Neural progenitor cell (in vitro differentiated cells): ENCODE results near the gene CDKL4. TPM values are rescaled to one million over a fixed set of nuclear protein-coding genes. Genes with fewer than 3 reads are reported as not detected.
"Not testable (repeated sequence)": the region's sequence is repeated elsewhere in the genome, so short reads cannot be mapped to it uniquely, and the experiment has no call there.

Source experiments
- DNase-seq: peaks from one replicate; pipeline ENCODE4 v3.0.0-alpha.2; 2016; ENCODE audit warnings: low spot score
- H2AFZ ChIP-seq: fragments of 200-600 bp; sonication (generic); replicated peaks from 2 replicates; pipeline ENCODE4 v1.6.1; 2016; ENCODE audit warnings: antibody characterized with exemption
- H3F3A ChIP-seq: fragments of 200-600 bp; sonication (generic); 2 replicates; pipeline ENCODE4 v1.6.1; 2016; ENCODE audit warnings: antibody characterized with exemption, low read depth
- H3K27ac ChIP-seq: fragments of 200-600 bp; sonication (generic); 2 replicates; pipeline ENCODE4 v1.5.1; 2016; ENCODE audit warnings: mild to moderate bottlenecking
- H3K27me3 ChIP-seq: fragments of 200-600 bp; sonication (generic); 2 replicates; pipeline ENCODE4 v1.6.1; 2016; ENCODE audit warnings: mild to moderate bottlenecking, moderate library complexity
- H3K36me3 ChIP-seq: fragments of 200-600 bp; sonication (generic); 2 replicates; pipeline ENCODE4 v1.5.1; 2016
- H3K4me1 ChIP-seq: fragments of 200-600 bp; sonication (generic); 2 replicates; pipeline ENCODE4 v1.6.1; 2016; ENCODE audit warnings: mixed run types
- H3K4me2 ChIP-seq: fragments of 200-600 bp; sonication (generic); 2 replicates; pipeline ENCODE4 v1.6.1; 2016
- H3K4me3 ChIP-seq: fragments of 200-600 bp; sonication (generic); 2 replicates; pipeline ENCODE4 v1.5.1; 2016
- H3K79me2 ChIP-seq: fragments of 200-600 bp; sonication (generic); 2 replicates; pipeline ENCODE4 v1.6.1; 2016; ENCODE audit warnings: low read depth
- H3K9ac ChIP-seq: fragments of 200-600 bp; sonication (generic); 2 replicates; pipeline ENCODE4 v1.6.1; 2016
- H3K9me3 ChIP-seq: fragments of 200-600 bp; sonication (generic); 2 replicates; pipeline ENCODE4 v1.5.1; 2016; ENCODE audit warnings: low read depth
- H4K20me1 ChIP-seq: fragments of 200-600 bp; sonication (generic); 2 replicates; pipeline ENCODE4 v1.6.1; 2016; ENCODE audit warnings: low read depth
- H3K27ac Mint-ChIP-seq: 3 replicates; pipeline ENCODE4 v1.8.0; 2021; ENCODE audit warnings: mixed read lengths
- H3K27me3 Mint-ChIP-seq: 2 replicates; pipeline ENCODE4 v1.8.0; 2022; ENCODE audit warnings: low read depth, mild to moderate bottlenecking, inconsistent platforms, moderate library complexity, mixed read lengths; ENCODE audit not compliant: insufficient read depth
- H3K36me3 Mint-ChIP-seq: 3 replicates; pipeline ENCODE4 v1.8.0; 2021; ENCODE audit warnings: mixed read lengths
- H3K4me1 Mint-ChIP-seq: 3 replicates; pipeline ENCODE4 v1.8.0; 2021; ENCODE audit warnings: mixed read lengths
- H3K4me3 Mint-ChIP-seq: 3 replicates; pipeline ENCODE4 v1.8.0; 2021; ENCODE audit warnings: mild to moderate bottlenecking, moderate library complexity, mixed read lengths
- H3K9me3 Mint-ChIP-seq: 3 replicates; pipeline ENCODE4 v1.8.0; 2020; ENCODE audit warnings: mixed read lengths
- CTCF ChIP-seq: fragments of 200-600 bp; sonication (generic); IDR thresholded peaks from 2 replicates; pipeline ENCODE4 v1.5.1; 2017; ENCODE audit warnings: antibody characterized with exemption, mild to moderate bottlenecking
- EZH2 ChIP-seq: fragments of 200-600 bp; sonication (generic); IDR thresholded peaks from 2 replicates; pipeline ENCODE4 v1.6.1; 2017; ENCODE audit warnings: antibody characterized with exemption, mild to moderate bottlenecking, moderate library complexity
- EZH2phosphoT487 ChIP-seq: fragments of 200-600 bp; sonication (generic); IDR thresholded peaks from 2 replicates; pipeline ENCODE4 v1.6.1; 2017; ENCODE audit warnings: antibody characterized with exemption
- total RNA-seq: library from RNA; depleted of rRNA; stranded (reverse); fragments of >200 nt; gene quantifications from 2 replicates; pipeline ENCODE4 v1.2.3, GENCODE V29; 2015; ENCODE audit warnings: low replicate concordance

Gene CDKL4
- total RNA-seq, 1 donor from 2014 or later, result not detected

GRCh38 chr2:39156846-39157245 is 86.9 kb downstream of the CDKL4 start:
- Histone ChIP-seq H3K4me1 (peaks cover 4% of the 10 kb centered on the region), H3K9ac (no peak overlapping the region), H3K4me2 (no peak overlapping the region), H3F3A (peaks cover 7% of the 10 kb centered on the region), H2AFZ (no peak overlapping the region), H3K27ac (no peak overlapping the region), H3K79me2 (no peaks in the 10 kb centered on the region), H3K9me3 (no peaks in the 10 kb centered on the region), H4K20me1 (no peaks in the 10 kb centered on the region), H3K27me3 (no peaks in the 10 kb centered on the region), H3K4me3 (no peak overlapping the region), H3K36me3 (no peaks in the 10 kb centered on the region)
- H3K36me3 Mint-ChIP-seq, result no peaks in the 10 kb centered on the region
- no peaks in the 10 kb centered on the region for H3K9me3 Mint-ChIP-seq
- H3K4me1 Mint-ChIP-seq, result no peaks in the 10 kb centered on the region
- H3K4me3 Mint-ChIP-seq, result no peak overlapping the region
- no peak for TF ChIP-seq CTCF
- no peak for TF ChIP-seq EZH2
- no peak for TF ChIP-seq EZH2phosphoT487
- no peak overlapping the region for H3K27ac Mint-ChIP-seq
- no peak for DNase-seq
- no peaks in the 10 kb centered on the region for H3K27me3 Mint-ChIP-seq

- Histone ChIP-seq H3K4me3 (no peak overlapping the region), H3K79me2 (no peaks in the 10 kb centered on the region), H2AFZ (no peak overlapping the region), H3K4me1 (no peaks in the 10 kb centered on the region), H3K4me2 (no peak overlapping the region), H3K9me3 (no peaks in the 10 kb centered on the region), H3K36me3 (no peaks in the 10 kb centered on the region), H3K27me3 (no peaks in the 10 kb centered on the region), H4K20me1 (no peaks in the 10 kb centered on the region), H3F3A (no peaks in the 10 kb centered on the region), H3K27ac (no peak overlapping the region), H3K9ac (no peak overlapping the region)
- no peak overlapping the region for H3K4me3 Mint-ChIP-seq
- H3K9me3 Mint-ChIP-seq, result no peaks in the 10 kb centered on the region
- no peaks in the 10 kb centered on the region for H3K36me3 Mint-ChIP-seq
- no peaks in the 10 kb centered on the region for H3K27me3 Mint-ChIP-seq
- no peak for DNase-seq
- no peak overlapping the region for H3K27ac Mint-ChIP-seq
- TF ChIP-seq CTCF (no peak), EZH2 (no peak)
- H3K4me1 Mint-ChIP-seq, result no peaks in the 10 kb centered on the region
Measured at GRCh38 chr2:39156107-39156506, 87.7 kb downstream of the CDKL4 start.

GRCh38 chr2:39155573-39155972 is 88.2 kb downstream of the CDKL4 start:
- H3K79me2 ChIP-seq, H3K4me1 Mint-ChIP-seq, H4K20me1 ChIP-seq, H3K27me3 ChIP-seq, H3K4me2 ChIP-seq, H3K36me3 ChIP-seq, H3K27me3 Mint-ChIP-seq, H3K36me3 Mint-ChIP-seq, H3K9ac ChIP-seq, H3K9me3 ChIP-seq, H3F3A ChIP-seq, H3K27ac ChIP-seq, H3K4me1 ChIP-seq, H3K4me3 Mint-ChIP-seq, H3K27ac Mint-ChIP-seq, H2AFZ ChIP-seq, DNase-seq, H3K9me3 Mint-ChIP-seq, H3K4me3 ChIP-seq: not testable (repeated sequence)

GRCh38 chr2:39154944-39155343 is 88.8 kb downstream of the CDKL4 start:
- Histone ChIP-seq H3K27me3 (no peaks in the 10 kb centered on the region), H3K27ac (no peak overlapping the region), H3K9me3 (no peaks in the 10 kb centered on the region), H3F3A (no peaks in the 10 kb centered on the region), H3K79me2 (no peaks in the 10 kb centered on the region), H3K36me3 (no peaks in the 10 kb centered on the region), H2AFZ (no peak overlapping the region), H3K4me1 (no peaks in the 10 kb centered on the region), H4K20me1 (no peaks in the 10 kb centered on the region), H3K4me2 (no peak overlapping the region), H3K9ac (no peak overlapping the region), H3K4me3 (no peak overlapping the region)
- no peak overlapping the region for H3K4me3 Mint-ChIP-seq
- no peak for DNase-seq
- no peaks in the 10 kb centered on the region for H3K36me3 Mint-ChIP-seq
- no peaks in the 10 kb centered on the region for H3K9me3 Mint-ChIP-seq
- H3K27ac Mint-ChIP-seq, result no peak overlapping the region
- H3K27me3 Mint-ChIP-seq, result no peaks in the 10 kb centered on the region
- no peaks in the 10 kb centered on the region for H3K4me1 Mint-ChIP-seq
- TF ChIP-seq EZH2, result no peak
- no peak for TF ChIP-seq CTCF
